ENCODE measurements around the gene KIAA1549.

- no peak for TF ChIP-seq POLR2AphosphoS5 (IDR thresholded peaks at IDR 0.05; ENCODE audit: borderline replicate concordance, low read depth, low read length)
- TF ChIP-seq EZH2 (IDR thresholded peaks at IDR 0.05): no peak
- no peak for TF ChIP-seq FOXP2 (optimal IDR thresholded peaks at IDR 0.05; ENCODE audit: control extremely low read depth, extremely low read length, insufficient read depth)
Measured at GRCh38 chr7:138867744-138868143, 113.4 kb downstream of the KIAA1549 start.
